NOMO-1 treated with dmso at 0.1 percent for 144 hours (cell line): Measurements from ENCODE around the gene ARHGAP42.

Experiments
- DNase-seq: peaks from one replicate; lab custom pipeline; 2025; ENCODE audit not compliant: unreplicated experiment; lab: John Stamatoyannopoulos, UW

The ARHGAP42 gene

DNA sequence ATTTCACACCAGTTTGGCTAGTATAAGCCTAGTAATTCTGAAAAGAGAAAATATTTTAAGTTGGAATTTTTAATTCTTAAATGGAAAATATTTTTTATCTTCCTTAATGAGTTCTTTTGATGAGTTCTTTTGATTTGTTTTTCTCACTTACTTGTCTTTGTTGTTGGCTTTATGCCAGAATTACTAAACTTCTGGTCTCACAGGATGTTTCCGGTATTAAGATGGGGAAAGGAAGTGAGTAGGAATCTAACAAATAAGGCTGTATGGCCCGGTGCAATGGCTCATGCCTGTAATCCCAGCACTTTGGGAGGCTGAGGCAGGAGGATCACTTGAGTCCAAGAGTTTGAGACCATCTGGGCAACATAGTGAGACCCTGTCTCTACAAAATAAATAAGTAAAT is 106.4 kb downstream of the ARHGAP42 start:
- DNase-seq, result no peak

DNA sequence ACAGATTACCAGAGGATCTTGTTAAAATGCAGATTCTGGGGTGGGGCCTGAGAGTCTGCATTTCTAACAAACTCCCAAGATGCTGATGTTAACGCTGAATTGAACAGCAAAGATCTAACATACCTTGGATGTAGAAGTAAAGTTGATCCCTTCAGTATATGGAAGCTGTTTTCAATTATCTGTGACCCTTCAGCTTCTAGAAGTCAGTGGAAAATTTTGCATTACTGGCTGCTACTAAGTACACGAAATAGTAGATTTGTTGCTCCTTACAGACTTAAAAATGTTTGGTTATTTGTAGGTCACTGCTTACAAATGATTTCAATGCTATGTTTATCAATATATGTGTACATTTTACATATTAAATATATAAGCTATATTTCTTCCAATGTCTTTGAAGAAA is 107.4 kb downstream of the ARHGAP42 start:
- no peak for DNase-seq

DNA sequence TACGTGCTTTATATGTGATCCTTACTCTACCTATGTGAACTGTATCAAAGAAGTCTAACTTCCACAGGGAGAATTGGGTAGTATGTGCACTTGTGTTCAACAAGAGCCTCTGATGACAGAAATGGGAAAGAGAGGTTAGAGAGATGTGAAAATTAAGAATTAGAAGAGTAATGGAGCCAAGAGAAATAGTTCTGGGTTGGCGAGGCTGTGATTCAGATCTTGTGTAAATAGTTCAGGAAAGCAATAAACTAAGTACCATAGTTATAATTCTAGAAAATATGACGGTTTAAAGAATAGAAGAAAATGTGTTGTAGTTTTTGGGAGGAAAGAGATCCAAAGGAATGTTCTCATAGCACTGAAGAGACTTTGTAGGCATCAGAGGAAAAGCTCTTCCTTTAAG is 112.4 kb downstream of the ARHGAP42 start:
- DNase-seq, result no peak

DNA sequence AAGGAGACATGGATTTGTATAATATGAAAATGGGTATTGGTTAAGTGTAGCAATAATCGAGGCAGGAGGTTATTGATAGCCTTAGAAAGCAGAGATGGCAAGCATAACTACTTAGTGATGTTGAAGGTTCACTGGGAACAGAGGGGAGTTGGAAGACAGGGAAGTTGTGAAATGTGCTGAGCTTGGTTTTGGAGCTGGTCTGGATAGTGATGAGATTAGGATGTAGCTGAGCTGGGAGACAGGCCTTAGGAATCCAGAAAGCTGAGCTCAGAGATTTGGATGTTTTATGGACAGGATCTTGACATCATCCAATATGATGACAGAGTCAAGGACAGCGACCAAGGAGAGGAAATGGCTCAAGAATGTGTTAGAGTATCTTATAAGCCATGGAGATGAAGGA is 113.1 kb downstream of the ARHGAP42 start:
- DNase-seq, result no peak

DNA sequence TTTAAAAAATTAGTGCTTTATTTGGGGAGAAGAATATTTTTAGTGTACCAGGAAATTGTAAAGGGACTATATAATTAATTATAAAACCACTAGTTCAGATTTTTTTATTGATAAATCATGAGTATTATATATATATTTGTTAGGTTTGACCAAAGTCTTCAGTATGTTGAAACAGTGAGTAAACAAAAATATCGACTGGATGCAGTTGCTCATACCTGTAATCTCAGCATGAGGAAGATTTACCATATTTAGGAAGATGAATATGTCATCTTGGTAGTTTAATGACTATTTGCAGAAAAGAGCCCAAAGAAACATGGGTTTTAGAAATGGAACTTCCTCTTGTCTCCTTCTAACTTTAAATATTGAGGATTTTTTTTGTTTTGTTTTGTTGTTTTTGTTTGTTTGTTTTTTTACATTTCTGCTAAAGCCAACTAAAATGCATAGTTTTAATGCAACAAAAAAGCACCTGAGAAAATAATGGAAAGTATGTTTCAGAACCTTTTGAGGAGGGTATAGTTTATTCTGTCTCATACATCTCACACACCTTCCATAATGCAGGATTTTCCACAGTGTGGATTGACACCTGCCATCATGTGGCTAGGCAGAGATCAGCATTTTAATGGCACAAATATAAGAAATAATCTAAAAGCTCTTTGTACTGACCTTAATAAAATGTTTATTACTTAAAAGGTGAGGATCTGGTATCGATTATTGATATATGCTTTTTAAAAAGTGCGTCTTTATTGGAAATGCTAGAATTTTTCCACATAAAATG is 114.3 kb downstream of the ARHGAP42 start:
- DNase-seq, result no peak

DNA sequence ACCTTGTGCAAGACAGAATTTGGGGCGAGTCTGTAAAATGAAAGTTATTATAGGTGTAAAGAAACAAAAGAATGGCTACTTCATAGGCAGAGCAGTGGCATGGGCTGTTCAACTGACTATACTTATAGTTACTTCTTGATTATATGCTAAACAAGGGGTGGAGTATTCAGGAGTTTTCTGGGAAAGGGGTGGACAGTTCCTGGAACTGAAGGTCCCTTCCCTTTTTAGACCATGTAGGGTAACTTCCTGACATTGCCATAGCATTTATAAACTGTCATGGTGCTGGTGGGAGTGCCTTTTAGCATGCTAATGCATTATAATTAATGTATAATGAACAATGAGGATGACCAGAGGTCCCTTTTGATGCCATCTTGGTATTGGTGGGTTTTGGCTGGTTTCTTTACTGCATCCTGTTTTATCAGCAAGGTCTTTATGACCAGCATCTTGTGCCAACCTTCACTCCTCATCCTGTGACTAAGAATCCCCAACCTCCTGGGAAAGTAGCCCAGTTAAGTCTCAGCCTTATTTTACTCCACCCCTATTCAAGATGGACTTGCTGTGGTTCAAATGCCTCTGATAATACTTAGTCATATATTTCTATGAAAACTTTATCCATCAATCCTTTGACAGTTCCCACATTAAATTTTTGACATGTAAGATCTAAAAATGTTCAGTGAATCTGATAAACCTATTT is 118.6 kb downstream of the ARHGAP42 start:
- no peak for DNase-seq

DNA sequence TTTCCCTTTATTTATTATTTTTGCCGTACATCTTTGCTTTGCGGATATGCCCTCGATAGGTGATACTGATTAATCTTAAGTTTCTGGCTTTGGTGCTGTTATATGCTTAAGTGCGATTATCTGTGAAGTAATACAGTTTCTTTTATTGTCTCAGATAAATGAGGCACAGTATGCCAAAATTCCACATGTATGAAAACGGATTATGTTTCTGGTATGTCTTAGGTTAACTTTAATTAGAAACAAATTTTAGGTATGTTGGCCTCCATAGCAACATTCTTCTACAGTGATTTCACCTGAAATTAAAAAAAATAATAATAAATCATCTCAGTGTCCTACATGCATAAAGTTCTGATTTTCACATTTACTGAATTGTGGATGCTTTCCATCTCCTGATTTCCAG is 119.2 kb downstream of the ARHGAP42 start:
- DNase-seq, result no peak

DNA sequence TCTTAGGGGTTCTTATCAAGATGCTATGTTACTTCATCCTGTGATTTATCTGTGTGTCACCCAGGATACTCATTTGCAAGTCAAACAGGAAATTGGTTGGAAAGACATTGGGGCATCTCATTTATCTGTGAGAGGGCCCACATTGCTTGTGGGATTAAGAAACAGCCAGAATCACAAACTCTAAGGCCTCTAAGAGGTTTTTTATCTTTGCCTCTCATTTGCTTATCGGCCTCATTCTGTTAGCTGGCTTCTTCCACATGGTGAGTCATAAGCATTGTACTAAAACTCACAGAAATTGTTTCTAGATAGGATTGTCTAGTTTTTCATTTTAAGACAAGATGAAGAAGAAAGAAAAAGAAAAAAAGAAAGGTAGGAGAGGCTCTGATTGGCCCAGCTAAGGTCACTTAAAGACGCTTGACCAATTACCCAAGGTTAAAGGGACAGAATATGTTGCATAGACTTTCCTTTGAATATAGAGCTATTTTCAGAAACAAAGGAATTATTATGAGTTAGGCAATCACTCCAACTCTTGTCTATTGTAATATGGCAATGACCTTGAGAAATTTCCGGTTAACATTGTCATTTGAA is 121.9 kb downstream of the ARHGAP42 start:
- no peak for DNase-seq

DNA sequence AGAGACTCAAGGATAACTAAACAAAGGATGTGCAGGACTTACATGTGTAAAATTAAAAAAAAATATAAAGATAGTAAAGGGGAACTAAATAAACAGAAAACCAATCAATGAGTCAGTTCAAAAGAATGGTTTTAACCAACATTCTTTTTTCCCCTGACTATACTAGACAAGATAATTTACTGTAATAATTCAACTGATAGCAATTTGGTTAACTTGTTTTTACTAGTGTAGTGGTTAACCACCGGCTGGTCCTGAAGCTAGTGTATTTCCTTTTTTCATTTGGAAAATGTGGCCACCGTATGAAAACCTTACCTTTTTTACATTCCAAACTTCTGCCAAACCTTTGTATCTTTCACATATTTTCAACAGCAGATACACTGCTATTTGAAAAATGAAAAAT is 123.1 kb downstream of the ARHGAP42 start:
- DNase-seq, result no peak

DNA sequence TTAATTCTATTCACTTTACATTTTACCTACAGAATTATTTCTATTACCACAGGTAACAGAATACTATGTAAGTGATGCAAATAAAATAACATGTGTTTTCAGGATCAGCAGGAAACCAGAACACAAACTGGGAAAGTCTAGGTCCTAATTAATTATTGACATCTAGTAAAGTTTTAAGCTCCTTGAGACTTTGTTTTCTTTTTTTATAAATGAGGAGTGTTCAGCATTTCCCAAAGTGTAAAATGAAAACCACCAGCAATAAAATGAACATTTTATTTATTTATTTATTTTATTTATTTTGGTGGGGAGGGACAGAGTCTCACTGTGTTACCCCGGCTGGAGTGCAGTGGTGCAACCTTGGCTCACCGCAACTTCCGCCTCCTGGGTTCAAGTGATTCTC is 123.6 kb downstream of the ARHGAP42 start:
- no peak for DNase-seq

DNA sequence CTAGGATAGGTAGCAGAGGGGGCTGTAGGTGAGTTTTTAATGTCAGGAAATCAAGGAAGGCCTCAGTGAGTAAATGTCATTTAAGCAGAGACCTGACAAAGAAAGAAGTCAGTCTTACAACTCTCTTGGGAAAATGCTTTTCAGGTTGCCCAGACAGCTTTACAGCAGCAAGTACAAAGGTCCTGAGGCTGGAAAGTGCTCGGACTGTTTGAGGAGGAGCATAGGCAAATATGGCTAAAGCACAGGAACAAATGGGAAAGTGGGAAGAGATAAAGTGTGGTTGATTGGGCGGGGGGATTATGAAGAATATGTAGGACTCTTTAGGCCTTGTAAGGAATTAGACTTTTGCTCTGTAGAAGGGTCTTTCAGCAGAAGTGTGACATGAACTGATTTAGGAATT is 125.4 kb downstream of the ARHGAP42 start:
- no peak for DNase-seq

DNA sequence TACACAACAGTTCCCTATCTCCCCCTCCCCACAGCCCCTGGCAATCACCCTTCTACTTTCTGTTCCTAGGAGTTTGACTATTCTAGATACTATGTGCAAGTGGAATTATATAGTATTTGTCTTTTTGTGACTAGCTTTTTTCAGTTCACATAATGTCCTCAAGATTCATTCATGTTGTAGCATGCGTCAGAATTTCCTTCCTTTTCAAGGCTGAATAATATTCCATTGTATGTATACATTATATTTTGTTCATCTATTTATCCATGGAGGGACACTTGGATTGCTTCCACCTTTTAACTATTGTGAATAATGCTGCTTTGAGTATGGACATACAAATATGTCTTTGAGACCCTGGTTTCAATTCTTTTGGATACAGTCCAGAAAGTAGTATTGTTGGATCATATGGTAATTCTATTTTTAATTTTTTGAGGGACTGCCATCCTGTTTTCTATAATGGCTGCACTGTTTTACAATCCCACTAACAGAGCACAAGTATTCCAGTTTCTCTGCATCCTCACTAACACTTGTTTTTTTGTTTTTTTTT is 128.8 kb downstream of the ARHGAP42 start:
- DNase-seq, result no peak

DNA sequence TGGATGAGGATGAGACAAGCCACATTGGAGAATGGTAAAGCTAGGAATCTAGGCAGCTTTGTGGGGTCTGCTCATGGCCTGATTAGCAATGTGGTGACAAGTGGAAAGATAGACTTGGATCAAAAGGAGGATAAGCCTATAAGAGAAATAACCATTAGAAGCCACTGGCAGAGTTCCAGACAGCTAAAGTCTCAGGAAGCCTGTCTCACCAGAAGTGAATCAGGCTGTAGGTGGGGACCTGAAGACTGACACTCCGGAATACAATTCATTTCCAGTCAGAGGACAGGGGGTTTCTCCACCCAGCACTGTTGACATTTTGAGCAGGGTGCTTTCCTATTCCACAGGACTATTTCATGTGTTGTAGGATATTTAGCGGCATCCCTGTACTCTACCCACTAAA is 129.7 kb downstream of the ARHGAP42 start:
- no peak for DNase-seq

DNA sequence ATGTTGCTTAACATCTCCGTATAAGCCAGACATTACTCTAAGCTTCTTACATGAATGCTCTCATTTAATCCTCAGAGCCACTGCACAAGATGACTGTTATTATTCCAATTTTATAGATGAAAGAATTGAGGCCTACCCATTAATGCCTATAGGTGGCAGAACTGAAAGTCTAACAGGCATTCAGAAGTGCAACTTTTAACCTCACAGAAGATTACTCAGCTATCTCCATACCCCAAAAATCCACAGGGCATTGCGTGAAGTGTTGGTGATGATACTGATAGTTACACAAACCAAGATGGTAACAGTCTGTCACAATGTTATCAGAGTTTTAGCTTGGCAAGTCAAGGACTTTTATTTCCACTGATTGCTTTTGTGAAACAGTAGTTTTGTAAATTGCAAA is 130.5 kb downstream of the ARHGAP42 start:
- DNase-seq, result no peak

DNA sequence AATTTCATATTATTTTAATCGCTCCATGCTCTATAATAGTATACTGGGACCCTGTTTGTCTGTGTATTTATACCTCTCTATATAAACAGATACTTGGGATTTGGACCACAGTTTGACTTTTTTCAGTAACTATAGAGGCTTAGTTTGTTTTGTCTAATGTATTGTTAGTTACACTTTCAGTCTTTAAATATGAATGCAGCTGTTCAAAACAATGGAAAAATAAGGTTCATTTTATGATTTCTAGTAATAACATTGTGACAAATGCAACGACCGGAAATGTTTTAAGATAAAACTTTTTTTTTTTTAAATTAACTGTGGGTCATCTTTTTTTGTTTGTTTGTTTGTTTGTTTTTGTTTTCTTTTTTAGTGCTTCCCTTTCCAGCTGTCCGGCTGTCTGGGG is 133.5 kb downstream of the ARHGAP42 start:
- DNase-seq, result no peak

DNA sequence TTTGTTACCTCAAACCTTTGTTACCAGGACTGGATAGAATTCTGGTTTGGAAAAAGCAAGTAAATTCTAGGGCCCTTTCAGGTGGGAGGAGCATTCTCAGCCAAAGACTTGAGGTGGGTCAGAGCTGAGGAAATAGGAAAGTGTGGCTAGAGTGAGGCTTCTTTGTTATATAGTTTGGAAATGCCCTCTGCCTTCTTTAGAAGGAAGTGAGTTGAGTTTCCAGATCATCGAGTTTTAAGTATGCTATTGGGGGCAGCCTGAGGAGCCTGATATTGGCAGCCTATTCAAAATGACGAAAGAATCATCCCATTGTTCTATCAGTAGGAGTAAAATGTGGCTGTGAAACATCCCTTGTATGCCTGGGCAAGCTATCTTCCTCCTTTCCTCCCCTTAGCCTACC is 134.1 kb downstream of the ARHGAP42 start:
- no peak for DNase-seq

DNA sequence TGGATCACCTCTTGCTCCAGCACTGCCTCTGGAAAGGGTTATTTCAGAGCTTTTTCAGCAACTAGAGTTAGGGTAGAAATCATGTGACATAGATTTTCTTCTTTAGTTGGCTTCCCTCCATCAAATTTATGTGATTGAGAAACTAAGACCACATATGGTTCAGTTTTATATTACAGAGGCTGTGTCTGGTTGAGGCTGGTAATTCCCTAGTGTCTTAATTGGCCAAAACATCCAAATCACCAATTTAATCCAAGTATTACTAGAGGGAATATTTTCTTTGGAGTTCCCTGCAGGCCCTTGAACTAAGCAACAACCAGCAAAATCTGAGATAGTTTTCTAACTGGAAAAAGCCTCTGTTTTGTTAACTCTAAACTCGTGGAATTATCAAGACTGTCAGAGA is 136.3 kb downstream of the ARHGAP42 start:
- DNase-seq, result no peak

DNA sequence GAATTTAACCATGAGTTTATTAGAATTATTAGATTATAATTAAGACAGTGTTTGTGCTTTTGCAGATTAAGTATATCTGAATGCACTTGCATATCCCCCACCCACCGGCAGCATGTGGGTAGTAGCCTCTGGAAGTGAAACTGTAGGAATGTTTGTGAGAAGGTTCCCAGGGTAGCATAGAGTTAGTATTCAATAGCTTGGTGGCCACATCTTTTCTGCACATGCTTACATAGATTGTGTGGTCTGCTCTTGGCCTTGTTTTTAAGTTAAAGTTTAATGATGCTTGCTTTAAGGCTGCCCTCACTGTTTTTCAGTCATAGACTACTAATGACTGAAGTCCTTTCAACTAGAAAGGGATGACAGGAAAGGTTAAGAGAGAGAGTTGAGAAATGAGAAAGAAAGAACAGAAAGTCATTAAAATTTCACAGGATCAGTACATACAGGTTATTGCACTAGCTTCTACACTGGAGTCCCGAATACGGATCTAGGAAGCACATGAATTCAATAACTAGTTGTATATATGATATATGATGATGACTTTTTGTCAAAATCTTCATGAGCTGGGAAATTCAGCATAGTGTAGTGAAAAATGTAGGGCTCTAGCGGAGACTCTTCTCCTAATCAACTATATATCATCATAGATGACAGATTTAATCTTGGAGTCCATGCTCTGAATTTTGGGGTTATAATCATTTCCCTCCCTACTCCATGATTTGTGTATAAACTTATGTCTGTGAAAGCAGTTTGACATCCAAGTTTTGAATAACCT is 137.1 kb downstream of the ARHGAP42 start:
- no peak for DNase-seq

DNA sequence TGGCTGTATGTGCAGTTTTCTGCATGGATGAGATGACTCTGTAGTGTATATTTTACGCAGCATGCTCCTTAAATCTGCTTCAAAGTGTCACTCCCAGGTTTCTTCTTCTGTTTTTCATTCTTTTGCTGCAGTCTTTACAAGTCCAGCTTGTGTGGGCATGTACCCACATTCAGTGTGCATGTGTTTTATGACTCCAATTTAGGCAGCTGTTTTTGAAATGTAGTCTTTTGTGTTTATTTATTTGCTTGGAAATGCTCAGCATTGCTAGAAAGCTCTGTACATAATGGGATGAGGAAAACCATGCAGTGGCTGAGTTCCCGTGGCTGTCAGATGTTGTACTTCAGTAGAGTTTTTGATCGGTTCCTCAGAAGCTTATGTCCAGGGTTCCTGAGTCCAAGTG is 138.5 kb downstream of the ARHGAP42 start:
- DNase-seq, result no peak

DNA sequence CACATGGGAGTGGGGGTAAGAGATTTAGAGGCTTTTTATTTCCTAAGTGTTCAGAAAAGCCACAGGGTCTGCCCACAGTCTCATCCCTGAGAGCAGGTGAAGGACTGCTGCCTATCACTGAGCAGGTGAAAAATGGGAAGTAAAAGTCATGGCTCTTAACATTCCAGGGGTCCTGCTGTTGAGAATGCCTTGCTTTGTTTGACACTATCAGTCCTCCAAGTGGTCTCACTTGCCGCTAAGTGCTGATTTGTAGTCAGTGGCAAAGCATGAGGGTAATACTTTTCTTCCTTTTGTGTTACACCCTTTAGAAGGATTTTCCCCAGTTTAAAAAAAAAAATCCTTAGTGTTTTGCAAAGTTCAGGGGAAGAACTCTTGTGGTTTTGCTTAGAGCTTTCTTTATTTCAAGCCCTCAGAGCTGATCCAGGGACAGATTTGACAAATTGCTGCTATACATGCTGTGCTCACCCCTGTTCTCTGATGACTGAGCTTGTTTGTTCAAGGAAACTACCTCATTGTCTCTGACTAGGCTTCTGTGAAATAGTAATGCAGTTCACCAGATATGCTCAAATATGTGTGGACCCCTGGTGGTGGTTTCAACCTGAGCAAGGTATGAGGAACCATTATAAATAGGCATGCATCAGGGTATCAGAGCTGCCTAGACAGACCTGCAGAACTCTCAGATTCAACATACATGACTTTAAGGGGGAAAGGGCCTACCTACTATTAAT is 141.0 kb downstream of the ARHGAP42 start:
- no peak for DNase-seq

DNA sequence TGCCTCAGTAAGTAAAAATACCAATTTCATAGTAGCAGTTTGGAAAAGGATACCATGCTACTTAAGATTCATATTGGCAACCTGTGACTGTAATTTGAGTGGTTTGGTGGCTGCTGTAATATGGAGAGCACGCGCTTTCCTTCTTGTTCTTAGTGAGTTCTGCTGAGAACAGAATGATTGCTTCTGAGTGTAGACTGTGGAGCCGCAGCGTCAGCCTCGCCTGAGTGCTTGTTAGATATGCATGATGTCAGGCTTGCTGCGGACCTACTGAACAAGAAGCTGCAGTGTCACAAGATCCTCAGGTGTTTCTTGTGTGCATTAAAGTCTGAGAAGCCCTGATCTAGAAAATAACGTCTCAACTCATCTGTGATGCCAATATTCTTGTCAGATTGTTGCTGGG is 143.2 kb downstream of the ARHGAP42 start:
- no peak for DNase-seq
